ENCODE data around the gene PPP4R1. TPM values are rescaled to one million over a fixed set of nuclear protein-coding genes. Genes with fewer than 3 reads are reported as not detected.

PPP4R1 gene
- total RNA-seq, 1 experiment from 2014 or later: 106 TPM

- H3K4ac ChIP-seq (ENCODE audit: low read depth, low read length): no peak overlapping the region
- H3K18ac ChIP-seq (ENCODE audit: insufficient read length, low read depth, low read length): peak overlapping the region; percentile 54
- H2BK5ac ChIP-seq (ENCODE audit: insufficient read length, low read length): no peak overlapping the region
- H2BK12ac ChIP-seq (ENCODE audit: insufficient read length, low read depth, low read length): no peak overlapping the region
- H2BK15ac ChIP-seq (ENCODE audit: low read depth, low read length): no peak overlapping the region
- Mint-ChIP-seq H3K27ac (no peak overlapping the region), H3K4me3 (no peak overlapping the region), H3K4me1 (peaks cover 36 to 38% of the 10 kb centered on the region in 2 experiments), H3K27me3 (ENCODE audit: low read depth) (no peaks in the 10 kb centered on the region), H3K9me3 (no peaks in the 10 kb centered on the region; a peak in 1 of 5 replicates), H3K36me3 (ENCODE audit: insufficient read depth in 1 of 3, low read depth in 3 of 3) (peaks cover 1 to 3% (median 1%) of the 10 kb centered on the region in 3 experiments; a peak in 6 of 7 replicates)
- no CpG with 5 or more reads among the region's 5 CpGs for WGBS (ENCODE audit: extremely low coverage, insufficient read length, low lambda C conversion rate)
- no peak overlapping the region for H3K14ac ChIP-seq (ENCODE audit: insufficient read depth, low read length)
- H2BK20ac ChIP-seq (ENCODE audit: low read depth, low read length, poor library complexity, severe bottlenecking): no peak overlapping the region
- no peak overlapping the region for H4K8ac ChIP-seq (replicated peaks; ENCODE audit: insufficient read length, low read depth, low read length)
- no peak overlapping the region for H3K27ac ChIP-seq (ENCODE audit: insufficient read length, low read depth, low read length)
- 0 out of 2 replicates have a peak, but pooled peaks cover 2% of the 10 kb centered on the region for H3K4me1 ChIP-seq (ENCODE audit: insufficient read depth, low read length)
- H4K91ac ChIP-seq (ENCODE audit: insufficient read length, low read depth, low read length): no peak overlapping the region
- TF ChIP-seq, protein P1, sequence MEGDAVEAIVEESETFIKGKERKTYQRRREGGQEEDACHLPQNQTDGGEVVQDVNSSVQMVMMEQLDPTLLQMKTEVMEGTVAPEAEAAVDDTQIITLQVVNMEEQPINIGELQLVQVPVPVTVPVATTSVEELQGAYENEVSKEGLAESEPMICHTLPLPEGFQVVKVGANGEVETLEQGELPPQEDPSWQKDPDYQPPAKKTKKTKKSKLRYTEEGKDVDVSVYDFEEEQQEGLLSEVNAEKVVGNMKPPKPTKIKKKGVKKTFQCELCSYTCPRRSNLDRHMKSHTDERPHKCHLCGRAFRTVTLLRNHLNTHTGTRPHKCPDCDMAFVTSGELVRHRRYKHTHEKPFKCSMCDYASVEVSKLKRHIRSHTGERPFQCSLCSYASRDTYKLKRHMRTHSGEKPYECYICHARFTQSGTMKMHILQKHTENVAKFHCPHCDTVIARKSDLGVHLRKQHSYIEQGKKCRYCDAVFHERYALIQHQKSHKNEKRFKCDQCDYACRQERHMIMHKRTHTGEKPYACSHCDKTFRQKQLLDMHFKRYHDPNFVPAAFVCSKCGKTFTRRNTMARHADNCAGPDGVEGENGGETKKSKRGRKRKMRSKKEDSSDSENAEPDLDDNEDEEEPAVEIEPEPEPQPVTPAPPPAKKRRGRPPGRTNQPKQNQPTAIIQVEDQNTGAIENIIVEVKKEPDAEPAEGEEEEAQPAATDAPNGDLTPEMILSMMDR (conservative IDR thresholded peaks at IDR 0.05): no peak
- no peaks in the 10 kb centered on the region for H3K79me1 ChIP-seq (ENCODE audit: insufficient read depth, low read depth, low read length, poor library complexity, severe bottlenecking)
- H3K79me2 ChIP-seq (ENCODE audit: insufficient read depth, low read length): peaks cover 3% of the 10 kb centered on the region; the same call in 1 of the 2 replicates
- H3K9me3 ChIP-seq (ENCODE audit: control insufficient read depth, low read depth, low read length): no peaks in the 10 kb centered on the region
- no peak overlapping the region for H2AFZ ChIP-seq (ENCODE audit: low read length)
- no peak overlapping the region for H3K9ac ChIP-seq (ENCODE audit: extremely low read depth, insufficient read length, low read length)
- H4K20me1 ChIP-seq (ENCODE audit: control insufficient read depth, insufficient read depth, insufficient read length): no peaks in the 10 kb centered on the region
- no peak overlapping the region for H2AK5ac ChIP-seq (ENCODE audit: insufficient read length, low read length)
- no peak overlapping the region for H4K5ac ChIP-seq (ENCODE audit: insufficient read length, low read depth, low read length)
- no peaks in the 10 kb centered on the region for H3K27me3 ChIP-seq (ENCODE audit: insufficient read depth, low read length)
- no peak overlapping the region for H3K23ac ChIP-seq (ENCODE audit: insufficient read length, low read depth, low read length)
- no peak overlapping the region for H3K56ac ChIP-seq (ENCODE audit: insufficient read length, low read depth, low read length)
- H3T11ph ChIP-seq (ENCODE audit: low read length): no peak overlapping the region
- no peak for DNase-seq
- no peak overlapping the region for H2BK120ac ChIP-seq (ENCODE audit: low read depth, low read length, poor library complexity, severe bottlenecking)
- no peaks in the 10 kb centered on the region for H3K23me2 ChIP-seq (ENCODE audit: insufficient read length, low read depth, low read length, poor library complexity, severe bottlenecking)
- H3K4me2 ChIP-seq (ENCODE audit: insufficient read depth, insufficient read length, low read length): no peak overlapping the region
These were observed 2.7 kb upstream of the PPP4R1 start for GRCh38 chr18:9617006-9617542.

All from H9 (cell line).